ENCODE data around the gene STK32B. TPM values are rescaled to one million over a fixed set of nuclear protein-coding genes. Genes with fewer than 3 reads are reported as not detected.

Gene STK32B
- total and polyA plus RNA-seq, 10 donors: 0.03 to 0.87 (median 0.36) TPM

DNA sequence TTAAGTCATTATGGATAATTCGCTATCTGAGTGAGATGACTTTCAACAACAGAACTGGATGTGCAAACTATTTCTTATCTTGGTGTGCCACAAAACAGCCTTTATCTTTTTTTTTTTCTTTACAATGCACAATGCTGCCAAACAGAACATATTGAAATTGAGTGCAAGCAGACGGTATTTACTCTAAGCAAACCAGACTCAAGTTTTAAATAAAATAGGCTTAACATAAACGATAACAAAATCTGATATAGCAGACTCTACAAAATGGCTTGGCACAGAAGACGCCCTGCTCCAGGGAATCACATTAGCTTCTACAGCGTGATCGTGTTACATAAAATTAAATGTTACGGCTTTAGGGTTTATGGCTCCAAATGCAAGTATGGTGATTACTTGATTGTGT is 9.6 kb upstream of the STK32B start:
- Histone ChIP-seq H3K4me3 (no peak overlapping the region), H3K27me3 (replicated peaks in 1 of 7) (peaks cover 0 to 20% (median 0%) of the 10 kb centered on the region in 7 donors), H3K9me3 (peaks cover 0 to 7% (median 0%) of the 10 kb centered on the region in 8 donors), H3K4me1 (peaks cover 0 to 45% (median 18%) of the 10 kb centered on the region in 6 donors), H3K27ac (no peak overlapping the region), H3K36me3 (no peaks in the 10 kb centered on the region)
- TF ChIP-seq, protein P1, sequence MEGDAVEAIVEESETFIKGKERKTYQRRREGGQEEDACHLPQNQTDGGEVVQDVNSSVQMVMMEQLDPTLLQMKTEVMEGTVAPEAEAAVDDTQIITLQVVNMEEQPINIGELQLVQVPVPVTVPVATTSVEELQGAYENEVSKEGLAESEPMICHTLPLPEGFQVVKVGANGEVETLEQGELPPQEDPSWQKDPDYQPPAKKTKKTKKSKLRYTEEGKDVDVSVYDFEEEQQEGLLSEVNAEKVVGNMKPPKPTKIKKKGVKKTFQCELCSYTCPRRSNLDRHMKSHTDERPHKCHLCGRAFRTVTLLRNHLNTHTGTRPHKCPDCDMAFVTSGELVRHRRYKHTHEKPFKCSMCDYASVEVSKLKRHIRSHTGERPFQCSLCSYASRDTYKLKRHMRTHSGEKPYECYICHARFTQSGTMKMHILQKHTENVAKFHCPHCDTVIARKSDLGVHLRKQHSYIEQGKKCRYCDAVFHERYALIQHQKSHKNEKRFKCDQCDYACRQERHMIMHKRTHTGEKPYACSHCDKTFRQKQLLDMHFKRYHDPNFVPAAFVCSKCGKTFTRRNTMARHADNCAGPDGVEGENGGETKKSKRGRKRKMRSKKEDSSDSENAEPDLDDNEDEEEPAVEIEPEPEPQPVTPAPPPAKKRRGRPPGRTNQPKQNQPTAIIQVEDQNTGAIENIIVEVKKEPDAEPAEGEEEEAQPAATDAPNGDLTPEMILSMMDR (IDR thresholded peaks at IDR 0.05 in 8 of 11, conservative IDR thresholded peaks at IDR 0.05 in 3 of 11): no peak
- no peak for TF ChIP-seq POLR2AphosphoS5 (IDR thresholded peaks at IDR 0.05)
- no peak for TF ChIP-seq POLR2A (IDR thresholded peaks at IDR 0.05)
- no peak for DNase-seq
- intact Hi-C loops (cut with DNase I; ENCODE audit: low total_unique reads): no loop called here
- WGBS, 5 donors: 91 to 96% (median 93%) methylated on average over 7 of the region's 7 CpGs

- 43 to 61% (median 51%) methylated on average over 5 to 6 of the region's 6 CpGs for WGBS, 5 donors
- intact Hi-C loops (cut with DNase I; ENCODE audit: low total_unique reads): no loop called here
Measured at GRCh38 chr4:5043579-5043978, 7.7 kb upstream of the STK32B start.

DNA sequence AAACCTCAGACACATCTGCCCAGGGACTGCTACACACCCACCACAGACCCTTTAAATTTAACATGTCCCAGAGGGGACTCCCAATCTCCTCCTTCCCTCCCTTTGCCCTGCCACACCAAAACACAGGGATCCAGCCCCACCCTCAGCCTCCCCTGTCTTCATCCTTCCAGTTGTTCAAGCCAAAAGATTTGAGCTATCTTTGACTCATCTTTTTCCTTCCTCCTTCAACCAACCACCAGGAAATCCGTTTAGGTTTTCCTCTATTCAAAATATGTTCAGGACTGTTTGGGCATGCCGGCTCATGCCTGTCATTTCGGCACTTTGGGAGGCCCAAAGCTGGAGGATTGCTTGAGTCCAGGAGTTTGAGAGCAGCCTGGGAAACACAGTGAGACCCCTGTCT is 6.9 kb upstream of the STK32B start:
- intact Hi-C loops (cut with DNase I; ENCODE audit: low total_unique reads): no loop called here
- Histone ChIP-seq H3K4me1 (peaks cover 0 to 27% (median 14%) of the 10 kb centered on the region in 6 donors), H3K27me3 (replicated peaks in 1 of 7) (peaks cover 0 to 37% (median 0%) of the 10 kb centered on the region in 7 donors), H3K27ac (peak overlapping the region in 2 of 8 donors; percentile 27 to 54), H3K36me3 (no peaks in the 10 kb centered on the region), H3K4me3 (no peak overlapping the region), H3K9me3 (peaks cover 0 to 7% (median 0%) of the 10 kb centered on the region in 8 donors)
- TF ChIP-seq, protein P1 (IDR thresholded peaks at IDR 0.05 in 8 of 11, conservative IDR thresholded peaks at IDR 0.05 in 3 of 11): no peak
- TF ChIP-seq POLR2A (IDR thresholded peaks at IDR 0.05) (no peak), POLR2AphosphoS5 (IDR thresholded peaks at IDR 0.05) (no peak)
- WGBS, 5 donors: 12 to 31% (median 18%) methylated on average over 3 of the region's 3 CpGs
- DNase-seq: no peak

More at GRCh38 chr4:5043579-5043978, 7.7 kb upstream of the STK32B start:
- no peak for DNase-seq
- Histone ChIP-seq H3K9me3 (peaks cover 0 to 7% (median 0%) of the 10 kb centered on the region in 8 donors), H3K27me3 (replicated peaks in 1 of 7) (peaks cover 0 to 30% (median 0%) of the 10 kb centered on the region in 7 donors), H3K27ac (no peak overlapping the region), H3K36me3 (no peaks in the 10 kb centered on the region), H3K4me3 (no peak overlapping the region), H3K4me1 (peaks cover 0 to 27% (median 14%) of the 10 kb centered on the region in 6 donors)
- TF ChIP-seq POLR2A (IDR thresholded peaks at IDR 0.05): no peak
- TF ChIP-seq, protein P1 (IDR thresholded peaks at IDR 0.05 in 8 of 11, conservative IDR thresholded peaks at IDR 0.05 in 3 of 11): no peak
- no peak for TF ChIP-seq POLR2AphosphoS5 (IDR thresholded peaks at IDR 0.05)

DNA sequence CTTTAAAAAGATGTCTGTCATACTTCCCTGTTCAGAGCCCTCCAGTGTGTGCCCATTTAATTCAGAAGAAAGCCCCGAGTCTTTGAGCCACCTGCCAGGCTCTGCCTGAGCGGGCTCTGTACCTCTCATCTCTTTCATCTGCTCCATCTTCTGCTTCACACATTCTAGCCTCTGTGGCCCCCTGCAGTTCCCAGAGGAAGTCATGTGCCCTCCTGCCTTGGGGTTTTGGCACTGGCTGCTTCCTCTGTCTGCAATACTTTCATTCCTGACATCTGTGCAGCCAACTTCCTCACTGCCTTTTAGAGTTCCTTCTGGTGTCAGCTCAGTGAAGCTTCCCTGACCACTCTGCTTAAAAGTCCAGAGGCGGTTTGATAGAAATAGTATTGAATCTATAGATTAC is 6.2 kb upstream of the STK32B start:
- intact Hi-C loops (cut with DNase I; ENCODE audit: low total_unique reads): no loop called here
- no peak for TF ChIP-seq POLR2A (IDR thresholded peaks at IDR 0.05)
- TF ChIP-seq POLR2AphosphoS5 (IDR thresholded peaks at IDR 0.05): peak in 2 of 3 donors; percentile 10 to 54
- Histone ChIP-seq H3K27ac (peak overlapping the region in 3 of 8 donors; percentile 15 to 54 (median 27)), H3K27me3 (replicated peaks in 1 of 7) (peaks cover 0 to 44% (median 0%) of the 10 kb centered on the region in 7 donors), H3K9me3 (peaks cover 0 to 7% (median 0%) of the 10 kb centered on the region in 8 donors), H3K4me1 (peaks cover 0 to 30% (median 14%) of the 10 kb centered on the region in 6 donors), H3K36me3 (no peaks in the 10 kb centered on the region), H3K4me3 (no peak overlapping the region)
- WGBS, 5 donors: 8 to 30% (median 9%) methylated on average over 3 of the region's 3 CpGs
- no peak for DNase-seq

Data from spleen (tissue), 11 donors.